Testis (tissue), 3 donors: Measurements from ENCODE around the gene CASTOR1. TPM values are rescaled to one million over a fixed set of nuclear protein-coding genes. Genes with fewer than 3 reads are reported as not detected.

Experiments used
- DNase-seq: peaks from one replicate; pipeline ENCODE4 v3.0.0-alpha.2; 2019
- H3K27ac ChIP-seq, 2 donors: fragments of 200-600 bp; sonication (generic); one replicate each; pipeline ENCODE4 v1.5.1; 2019
- H3K27me3 ChIP-seq: fragments of 200-600 bp; sonication (generic); one replicate; pipeline ENCODE4 v1.5.1; 2019
- H3K36me3 ChIP-seq: fragments of 200-600 bp; sonication (generic); one replicate; pipeline ENCODE4 v1.5.1; 2017; ENCODE audit warnings: low read depth; ENCODE audit errors: missing control alignments
- H3K4me1 ChIP-seq: fragments of 200-600 bp; sonication (generic); one replicate; pipeline ENCODE4 v1.5.1; 2019
- H3K4me3 ChIP-seq, 2 donors: fragments of 200-600 bp; sonication (generic); one replicate each; pipeline ENCODE4 v1.5.1; 2017 to 2019
- H3K9me3 ChIP-seq: fragments of 200-600 bp; sonication (generic); one replicate; pipeline ENCODE4 v1.5.1; 2017
- POLR2A ChIP-seq: fragments of 450-650 bp; IDR thresholded peaks from one replicate; pipeline ENCODE4 v1.6.1; 2017; ENCODE audit warnings: antibody characterized with exemption, mild to moderate bottlenecking, moderate library complexity
- WGBS, 2 donors: methylation state at CpG; one replicate each; pipeline ENCODE4 v1.1.5; 2018; 5-methylcytosine and 5-hydroxymethylcytosine counted together
- intact Hi-C: fragments of 100-400 bp; cut with DNase I; formaldehyde crosslinking; loops from one replicate; pipeline ENCODE4 v1.15.1; 2023; ENCODE audit warnings: low total_unique reads
- polyA plus RNA-seq: library from polyadenylated mRNA; stranded (reverse); fragments of 350-450 nt; fragmentation: Illumina TruSeq; extraction: RNeasy Lipid Tissue Mini Kit (QIAGEN cat#74804); gene quantifications from one replicate; pipeline ENCODE4 v1.2.3, GENCODE V29; 2014; ENCODE audit warnings: low read depth, low replicate concordance; ENCODE audit not compliant: insufficient read depth
- total RNA-seq, 2 donors: library from RNA; depleted of rRNA; stranded (reverse); fragments of >200 nt; gene quantifications; one replicate each; pipeline ENCODE4 v1.2.3, GENCODE V29; 2016
- TF ChIP-seq, protein P1 (sequence below), 3 experiments: fragments of 450-650 bp in 2 of 3; fragments of 200-600 bp in 1 of 3; sonication (generic) in 1 of 3; IDR thresholded peaks; one replicate each; pipeline ENCODE4 v1.5.1; 2016 to 2019; ENCODE audit warnings: antibody characterized with exemption in 3 of 3, mild to moderate bottlenecking in 2 of 3, moderate library complexity in 1 of 3

Gene CASTOR1
- total and polyA plus RNA-seq, 3 donors from 2014 or later: 32.8 to 71.4 (median 36.7) TPM

DNA sequence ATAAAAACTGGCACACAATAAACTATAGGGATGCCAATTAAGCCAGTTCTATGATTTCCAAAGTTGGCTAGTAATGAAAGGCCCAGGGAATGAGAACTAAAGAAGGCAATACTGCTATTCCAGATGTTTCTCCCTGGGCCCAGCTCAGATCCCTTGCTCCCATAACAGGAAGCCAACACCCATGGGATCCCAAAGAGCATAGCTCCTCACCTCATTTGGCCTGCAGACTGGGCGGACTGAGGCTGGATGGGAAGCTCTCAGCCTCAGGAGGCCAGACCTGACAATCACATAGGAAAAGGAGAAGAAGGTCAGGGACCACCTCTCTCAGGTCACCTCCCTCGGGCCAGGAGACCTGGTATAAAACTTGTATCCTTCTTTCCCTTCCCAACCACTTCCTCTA lies 32.2 kb upstream of the CASTOR1 start:
- DNase-seq: no peak
- Histone ChIP-seq H3K27me3 (no peaks in the 10 kb centered on the region), H3K9me3 (no peaks in the 10 kb centered on the region), H3K27ac (peak overlapping the region in 1 of 2 donors; percentile 39), H3K36me3 (no peaks in the 10 kb centered on the region), H3K4me1 (peaks cover 70% of the 10 kb centered on the region), H3K4me3 (no peak overlapping the region)
- intact Hi-C loops: no loop called here
- 70 to 80% methylated on average over 1 to 2 of the region's 2 CpGs for WGBS, 2 donors
- TF ChIP-seq POLR2A: no peak
- TF ChIP-seq, protein P1, sequence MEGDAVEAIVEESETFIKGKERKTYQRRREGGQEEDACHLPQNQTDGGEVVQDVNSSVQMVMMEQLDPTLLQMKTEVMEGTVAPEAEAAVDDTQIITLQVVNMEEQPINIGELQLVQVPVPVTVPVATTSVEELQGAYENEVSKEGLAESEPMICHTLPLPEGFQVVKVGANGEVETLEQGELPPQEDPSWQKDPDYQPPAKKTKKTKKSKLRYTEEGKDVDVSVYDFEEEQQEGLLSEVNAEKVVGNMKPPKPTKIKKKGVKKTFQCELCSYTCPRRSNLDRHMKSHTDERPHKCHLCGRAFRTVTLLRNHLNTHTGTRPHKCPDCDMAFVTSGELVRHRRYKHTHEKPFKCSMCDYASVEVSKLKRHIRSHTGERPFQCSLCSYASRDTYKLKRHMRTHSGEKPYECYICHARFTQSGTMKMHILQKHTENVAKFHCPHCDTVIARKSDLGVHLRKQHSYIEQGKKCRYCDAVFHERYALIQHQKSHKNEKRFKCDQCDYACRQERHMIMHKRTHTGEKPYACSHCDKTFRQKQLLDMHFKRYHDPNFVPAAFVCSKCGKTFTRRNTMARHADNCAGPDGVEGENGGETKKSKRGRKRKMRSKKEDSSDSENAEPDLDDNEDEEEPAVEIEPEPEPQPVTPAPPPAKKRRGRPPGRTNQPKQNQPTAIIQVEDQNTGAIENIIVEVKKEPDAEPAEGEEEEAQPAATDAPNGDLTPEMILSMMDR (IDR thresholded peaks at IDR 0.05): no peak

DNA sequence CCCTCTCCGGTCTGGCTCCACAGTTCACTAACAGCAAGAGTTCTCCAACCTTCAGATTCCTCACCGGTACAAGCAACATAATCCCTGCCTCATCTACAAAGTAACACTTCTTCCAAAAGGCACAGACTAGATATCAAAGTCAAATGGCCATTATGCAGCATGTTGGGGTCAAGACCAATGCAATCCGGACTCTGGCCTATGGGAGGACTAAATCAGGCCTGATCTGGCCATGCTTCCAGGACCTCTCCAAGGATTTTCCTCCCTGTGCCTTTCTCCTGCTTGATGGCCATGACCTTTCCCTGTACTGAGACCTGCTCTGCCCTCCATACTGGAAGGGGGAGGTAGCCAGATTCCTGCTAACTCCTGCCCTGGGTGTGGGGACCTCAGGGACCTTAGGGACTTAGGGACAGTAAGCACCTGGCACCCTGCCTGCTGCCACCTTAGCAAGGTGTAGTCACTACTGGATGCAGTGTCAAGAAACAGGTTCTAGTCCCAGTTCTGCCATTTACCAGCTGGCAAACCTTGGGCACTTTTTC lies 30.8 kb upstream of the CASTOR1 start:
- intact Hi-C loops: no loop called here
- TF ChIP-seq, protein P1 (IDR thresholded peaks at IDR 0.05): no peak
- no peak for TF ChIP-seq POLR2A
- peaks cover 63% of the 10 kb centered on the region for H3K4me1 ChIP-seq

DNA sequence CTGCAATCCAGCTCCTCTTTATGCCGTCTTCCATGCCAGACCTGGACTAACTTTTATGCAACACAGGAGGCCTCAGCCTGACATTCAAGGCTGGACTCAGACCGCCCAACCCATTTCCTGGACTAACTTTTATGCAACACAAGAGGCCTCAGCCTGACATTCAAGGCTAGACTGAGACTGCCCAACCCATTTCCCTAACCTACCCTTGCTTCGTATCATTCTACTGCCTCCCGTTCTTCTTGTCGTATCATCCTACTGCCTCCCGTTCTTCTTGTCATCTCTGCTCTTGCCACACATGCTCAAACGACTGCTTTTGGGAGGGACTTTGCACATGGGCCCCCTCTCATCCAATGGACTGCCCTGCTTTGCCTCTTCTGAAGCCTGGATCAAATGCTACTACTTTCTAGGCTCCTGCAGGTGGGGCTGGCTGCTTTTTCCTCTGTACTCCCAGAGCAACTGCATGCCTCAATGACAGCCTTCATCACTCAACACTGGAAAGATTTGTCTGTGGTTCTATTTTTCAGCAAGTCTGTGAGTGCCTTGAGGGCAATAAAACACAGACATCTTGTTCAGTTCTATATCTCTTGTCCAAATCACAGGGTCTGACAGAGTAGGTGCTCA lies 29.6 kb upstream of the CASTOR1 start:
- intact Hi-C loops: no loop called here
- Histone ChIP-seq H3K4me3 (no peak overlapping the region), H3K9me3 (no peaks in the 10 kb centered on the region), H3K4me1 (peaks cover 56% of the 10 kb centered on the region), H3K27me3 (no peaks in the 10 kb centered on the region), H3K27ac (peak overlapping the region in 1 of 2 donors; percentile 66), H3K36me3 (no peaks in the 10 kb centered on the region)
- 87 to 88% methylated on average over 7 of the region's 7 CpGs for WGBS, 2 donors
- TF ChIP-seq POLR2A: no peak
- TF ChIP-seq, protein P1 (IDR thresholded peaks at IDR 0.05): no peak
- DNase-seq: no peak

More for the DNA sequence above, 30.8 kb upstream of the CASTOR1 start:
- Histone ChIP-seq H3K4me3 (no peak overlapping the region), H3K9me3 (no peaks in the 10 kb centered on the region), H3K36me3 (no peaks in the 10 kb centered on the region), H3K27me3 (no peaks in the 10 kb centered on the region), H3K27ac (peak overlapping the region in 1 of 2 donors; percentile 39)
- WGBS, 2 donors: 54 to 56% methylated on average over 3 of the region's 3 CpGs
- DNase-seq: no peak

DNA sequence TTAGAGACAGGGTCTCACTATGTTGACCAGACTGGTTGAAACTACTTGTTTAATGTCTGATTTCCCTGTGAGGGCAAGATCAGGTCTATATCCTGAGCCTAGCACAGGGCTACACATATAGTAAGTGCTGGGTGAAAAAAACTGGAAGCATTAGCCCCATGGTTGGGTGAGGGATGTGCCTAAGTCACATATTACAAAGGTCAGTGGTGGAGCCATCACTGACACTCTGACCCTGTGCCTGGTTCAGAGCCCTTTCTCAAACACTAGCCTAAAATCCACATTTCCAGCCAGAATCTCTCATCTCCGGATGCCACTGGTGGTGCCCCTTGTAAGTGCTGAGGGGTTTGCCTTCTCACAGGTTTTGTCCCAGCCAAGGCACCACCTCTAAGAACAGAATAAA lies 28.5 kb upstream of the CASTOR1 start:
- Histone ChIP-seq H3K27me3 (no peaks in the 10 kb centered on the region), H3K9me3 (no peaks in the 10 kb centered on the region), H3K4me1 (peaks cover 55% of the 10 kb centered on the region), H3K36me3 (no peaks in the 10 kb centered on the region), H3K27ac (peak overlapping the region in 1 of 2 donors; percentile 66), H3K4me3 (no peak overlapping the region)
- no peak for DNase-seq
- intact Hi-C loops: no loop called here
- TF ChIP-seq, protein P1 (IDR thresholded peaks at IDR 0.05): no peak
- TF ChIP-seq POLR2A: no peak
- 100% methylated on average over 1 of the region's 1 CpG for WGBS, 2 donors
